ENCODE data around the gene FAM180B.

GRCh38 chr11:47541070-47541469 lies 45.4 kb upstream of the FAM180B start:
- TF ChIP-seq CEBPB (IDR thresholded peaks at IDR 0.05; ENCODE audit: borderline replicate concordance, low read depth, low read length) (no peak), ZSCAN30 (CRISPR knock-in tag; IDR thresholded peaks at IDR 0.05) (no peak), CTCF (CRISPR knock-in tag; IDR thresholded peaks at IDR 0.05) (no peak), SUZ12 (IDR thresholded peaks at IDR 0.05; ENCODE audit: low read depth, low read length) (no peak), NFYB (CRISPR knock-in tag; IDR thresholded peaks at IDR 0.05) (no peak)
